ENCODE results near the gene P2RY1.

Gene P2RY1

GRCh38 chr3:152874896-152875749 is 40.2 kb downstream of the P2RY1 start:
- no peak for TF ChIP-seq YY1 (IDR thresholded peaks at IDR 0.05; ENCODE audit: insufficient read depth, insufficient read length)
- TF ChIP-seq ZNF274 (IDR thresholded peaks at IDR 0.05; ENCODE audit: low read depth, low read length) = no peak
- no peak for TF ChIP-seq SUZ12 (IDR thresholded peaks at IDR 0.05; ENCODE audit: extremely low read depth, insufficient read depth, insufficient read length)
- Histone ChIP-seq H3K9me3 (ENCODE audit: insufficient read depth, low read length) (peaks cover 8% of the 10 kb centered on the region; the same call in 1 of the 2 replicates), H3K4me1 (ENCODE audit: insufficient read depth, insufficient read length) (no peaks in the 10 kb centered on the region), H3K27me3 (ENCODE audit: insufficient read depth, insufficient read length) (no peaks in the 10 kb centered on the region), H3K9ac (ENCODE audit: insufficient read length, low read depth) (no peak overlapping the region), H3K36me3 (ENCODE audit: insufficient read depth, insufficient read length, low read length) (no peaks in the 10 kb centered on the region), H3K4me3 (ENCODE audit: insufficient read length, low read depth) (no peak overlapping the region)
- no peak for DNase-seq (ENCODE audit: low read depth, low spot score)

- H3K27me3 ChIP-seq (ENCODE audit: insufficient read depth, insufficient read length) = no peaks in the 10 kb centered on the region
- H3K36me3 ChIP-seq (ENCODE audit: insufficient read depth, insufficient read length, low read length) = no peaks in the 10 kb centered on the region
- no peaks in the 10 kb centered on the region for H3K4me1 ChIP-seq (ENCODE audit: insufficient read depth, insufficient read length)
- no peak for DNase-seq (ENCODE audit: low read depth, low spot score)
- TF ChIP-seq ZNF274 (IDR thresholded peaks at IDR 0.05; ENCODE audit: low read depth, low read length) = no peak
- TF ChIP-seq YY1 (IDR thresholded peaks at IDR 0.05; ENCODE audit: insufficient read depth, insufficient read length) = no peak
- no peak for TF ChIP-seq SUZ12 (IDR thresholded peaks at IDR 0.05; ENCODE audit: extremely low read depth, insufficient read depth, insufficient read length)
- H3K9ac ChIP-seq (ENCODE audit: insufficient read length, low read depth) = no peak overlapping the region
- H3K9me3 ChIP-seq (ENCODE audit: insufficient read depth, low read length) = 0 out of 2 replicates have a peak, but pooled peaks cover under 1% of the 10 kb centered on the region
- H3K4me3 ChIP-seq (ENCODE audit: insufficient read length, low read depth) = no peak overlapping the region
These were observed 44.3 kb downstream of the P2RY1 start for GRCh38 chr3:152879130-152879789.

- TF ChIP-seq YY1 (IDR thresholded peaks at IDR 0.05; ENCODE audit: insufficient read depth, insufficient read length) = no peak
- TF ChIP-seq ZNF274 (IDR thresholded peaks at IDR 0.05; ENCODE audit: low read depth, low read length) = no peak
- TF ChIP-seq SUZ12 (IDR thresholded peaks at IDR 0.05; ENCODE audit: extremely low read depth, insufficient read depth, insufficient read length) = no peak
- Histone ChIP-seq H3K36me3 (ENCODE audit: insufficient read depth, insufficient read length, low read length) (no peaks in the 10 kb centered on the region), H3K4me3 (ENCODE audit: insufficient read length, low read depth) (no peak overlapping the region), H3K4me1 (ENCODE audit: insufficient read depth, insufficient read length) (no peaks in the 10 kb centered on the region), H3K27me3 (ENCODE audit: insufficient read depth, insufficient read length) (no peaks in the 10 kb centered on the region), H3K9ac (ENCODE audit: insufficient read length, low read depth) (no peak overlapping the region), H3K9me3 (ENCODE audit: insufficient read depth, low read length) (no peaks in the 10 kb centered on the region)
- no peak for DNase-seq (ENCODE audit: low read depth, low spot score)
These were observed 44.9 kb downstream of the P2RY1 start for GRCh38 chr3:152879790-152880174.

GRCh38 chr3:152885076-152885475 is 50.1 kb downstream of the P2RY1 start:
- Histone ChIP-seq H3K4me1 (ENCODE audit: insufficient read depth, insufficient read length) (no peaks in the 10 kb centered on the region), H3K27me3 (ENCODE audit: insufficient read depth, insufficient read length) (no peaks in the 10 kb centered on the region), H3K36me3 (ENCODE audit: insufficient read depth, insufficient read length, low read length) (no peaks in the 10 kb centered on the region), H3K4me3 (ENCODE audit: insufficient read length, low read depth) (no peak overlapping the region), H3K9ac (ENCODE audit: insufficient read length, low read depth) (no peak overlapping the region), H3K9me3 (ENCODE audit: insufficient read depth, low read length) (no peaks in the 10 kb centered on the region)
- no peak for DNase-seq (ENCODE audit: low read depth, low spot score)
- TF ChIP-seq ZNF274 (IDR thresholded peaks at IDR 0.05; ENCODE audit: low read depth, low read length) (no peak), YY1 (IDR thresholded peaks at IDR 0.05; ENCODE audit: insufficient read depth, insufficient read length) (no peak), SUZ12 (IDR thresholded peaks at IDR 0.05; ENCODE audit: extremely low read depth, insufficient read depth, insufficient read length) (no peak)

Data from NT2/D1 (cell line).